Mucosa of descending colon (tissue), 3 donors: ENCODE data around the gene POLK. TPM values are rescaled to one million over a fixed set of nuclear protein-coding genes. Genes with fewer than 3 reads are reported as not detected.

Experiments used
- ATAC-seq: fragments of 200-7000 bp; cut with Tn5 transposase; one replicate; pipeline ENCODE4 v1.9.1; 2020; ENCODE audit warnings: mild to moderate bottlenecking, moderate library complexity
- DNase-seq, 3 donors: peaks; one replicate each; pipeline ENCODE4 v3.0.0-alpha.2; 2020
- H3K36me3 ChIP-seq: fragments of 200-600 bp; one replicate; pipeline ENCODE4 v1.8.0; 2021; ENCODE audit warnings: low read depth, mild to moderate bottlenecking
- H3K4me1 ChIP-seq: fragments of 200-600 bp; one replicate; pipeline ENCODE4 v1.8.0; 2021; ENCODE audit warnings: low read depth, mild to moderate bottlenecking
- H3K4me3 ChIP-seq: fragments of 200-600 bp; one replicate; pipeline ENCODE4 v1.8.0; 2021; ENCODE audit warnings: mild to moderate bottlenecking
- H3K9me3 ChIP-seq: fragments of 200-600 bp; one replicate; pipeline ENCODE4 v1.8.0; 2021; ENCODE audit warnings: mild to moderate bottlenecking
- CTCF ChIP-seq: fragments of 200-600 bp; IDR thresholded peaks from one replicate; pipeline ENCODE4 v1.8.0; 2022; ENCODE audit warnings: antibody characterized with exemption, mild to moderate bottlenecking
- intact Hi-C, 2 donors: fragments of 100-400 bp; cut with DNase I in 1 of 2; cut with micrococcal nuclease in 1 of 2; formaldehyde crosslinking; loops; one replicate each; pipeline versions ENCODE4 v1.11.0 to v1.11.1; 2022; cut with DNase I, micrococcal nuclease
- total RNA-seq, 3 donors: library from RNA; stranded (reverse); fragmentation: NEBNext Ultra II Directional in 2 of 3; extraction: Animal tissue kit (Norgen Biotek cat#: 25700) in 2 of 3; gene quantifications; one replicate each; pipeline versions ENCODE4 v1.2.1 to v1.2.4, GENCODE V29; 2021 to 2023
- donor health status: DM: no; HTN: no; CAD: no; lungs with moderate emphysema.
- donor health status: DM: no; HTN: no; CAD: no.
- donor health status: DM: no; HTN: yes; CAD: no.

Gene POLK
- total RNA-seq, 3 donors from 2014 or later: 15.3 to 32.5 (median 17.6) TPM

DNA sequence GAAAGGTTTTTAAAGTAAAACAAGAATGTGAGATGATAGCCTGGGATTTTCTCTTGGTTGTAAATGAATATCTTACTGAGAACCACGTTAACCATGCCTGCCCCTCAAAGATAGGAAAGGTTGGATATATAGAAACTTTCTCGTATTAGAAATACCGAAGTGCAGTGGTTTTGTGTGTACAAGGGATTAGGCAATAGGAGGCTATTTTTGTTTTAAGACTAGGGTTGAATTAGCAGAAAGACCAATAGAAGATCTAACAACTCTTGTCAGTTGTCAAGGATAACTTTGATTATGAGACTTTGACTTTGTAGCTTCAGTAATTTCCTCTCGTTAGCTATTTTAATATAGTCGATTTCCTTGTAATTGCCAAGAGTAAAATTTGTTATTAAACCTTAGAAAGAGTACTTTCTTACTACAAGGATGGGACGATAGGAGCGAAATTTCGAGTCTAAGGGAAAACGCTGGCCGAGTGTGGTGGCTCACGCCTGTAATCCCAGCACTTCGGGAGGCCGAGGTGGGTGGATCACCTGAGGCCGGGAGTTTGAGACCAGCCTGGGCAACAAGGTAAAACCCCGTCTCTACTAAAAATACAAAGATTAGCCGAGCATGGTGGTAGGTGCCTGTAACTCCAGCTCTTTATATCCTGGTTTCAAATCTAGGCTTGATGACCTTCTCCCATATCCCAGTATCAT, 838 bp downstream of the POLK start:
- TF ChIP-seq CTCF: no peak
- ATAC-seq (no peak), DNase-seq (no peak)
- intact Hi-C loops: no loop called here
- Histone ChIP-seq H3K4me1 (peaks cover 21% of the 10 kb centered on the region), H3K4me3 (peak overlapping the region; percentile 27), H3K9me3 (no peaks in the 10 kb centered on the region), H3K36me3 (no peaks in the 10 kb centered on the region)

DNA sequence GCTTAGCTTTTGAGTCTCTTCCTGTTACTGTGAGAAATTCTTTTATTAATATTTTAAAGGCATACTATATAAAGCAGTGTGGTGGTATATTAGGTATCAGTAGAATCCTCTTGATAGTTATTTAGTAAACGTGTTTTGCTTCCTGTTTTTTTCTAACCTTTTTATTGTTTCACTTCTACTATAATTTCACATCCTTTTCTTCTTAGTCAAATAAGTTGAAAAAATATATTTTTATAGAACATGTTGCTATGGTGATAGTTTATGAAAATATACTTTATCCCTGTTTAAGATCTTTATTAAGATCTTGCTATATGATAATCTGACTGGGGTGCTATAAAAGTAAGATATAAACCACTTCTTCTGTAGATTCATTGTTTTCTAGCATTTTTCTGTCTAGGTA, 2.1 kb downstream of the POLK start:
- Histone ChIP-seq H3K4me3 (no peak overlapping the region), H3K4me1 (peaks cover 21% of the 10 kb centered on the region), H3K36me3 (no peaks in the 10 kb centered on the region), H3K9me3 (no peaks in the 10 kb centered on the region)
- ATAC-seq (no peak), DNase-seq (no peak)
- TF ChIP-seq CTCF: no peak
- intact Hi-C loops: no loop called here

DNA sequence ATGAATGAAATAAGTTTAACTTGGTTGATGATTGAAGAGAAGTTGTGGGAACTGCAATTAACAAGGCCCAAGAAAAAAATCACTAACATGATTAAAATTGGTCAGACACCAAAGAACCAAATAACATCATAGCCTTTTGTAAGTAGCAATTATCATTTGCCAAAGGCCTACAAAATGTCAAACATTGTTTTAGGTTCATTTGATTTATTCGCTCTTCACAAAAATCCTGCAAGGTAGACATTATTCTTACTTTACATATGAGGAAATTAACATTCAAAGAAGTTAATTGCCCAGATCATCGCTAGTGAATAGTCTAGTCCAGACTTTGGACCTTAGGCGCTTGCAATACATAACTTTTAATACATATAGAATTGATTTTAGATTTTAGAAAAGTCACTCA, 2.6 kb downstream of the POLK start:
- ATAC-seq (no peak), DNase-seq (no peak)
- peaks cover 17% of the 10 kb centered on the region for H3K4me1 ChIP-seq
- no peak overlapping the region for H3K4me3 ChIP-seq
- no peaks in the 10 kb centered on the region for H3K9me3 ChIP-seq
- no peaks in the 10 kb centered on the region for H3K36me3 ChIP-seq
- intact Hi-C loops: no loop called here
- no peak for TF ChIP-seq CTCF

GRCh38 chr5:75519761-75520160, 8.1 kb downstream of the POLK start:
- ATAC-seq: no peak
- intact Hi-C loops: no loop called here
- no peak for TF ChIP-seq CTCF
- H3K4me1 ChIP-seq: no peaks in the 10 kb centered on the region
- peaks cover 13% of the 10 kb centered on the region for H3K9me3 ChIP-seq
- no peak for DNase-seq
- H3K36me3 ChIP-seq: no peaks in the 10 kb centered on the region
- no peak overlapping the region for H3K4me3 ChIP-seq

DNA sequence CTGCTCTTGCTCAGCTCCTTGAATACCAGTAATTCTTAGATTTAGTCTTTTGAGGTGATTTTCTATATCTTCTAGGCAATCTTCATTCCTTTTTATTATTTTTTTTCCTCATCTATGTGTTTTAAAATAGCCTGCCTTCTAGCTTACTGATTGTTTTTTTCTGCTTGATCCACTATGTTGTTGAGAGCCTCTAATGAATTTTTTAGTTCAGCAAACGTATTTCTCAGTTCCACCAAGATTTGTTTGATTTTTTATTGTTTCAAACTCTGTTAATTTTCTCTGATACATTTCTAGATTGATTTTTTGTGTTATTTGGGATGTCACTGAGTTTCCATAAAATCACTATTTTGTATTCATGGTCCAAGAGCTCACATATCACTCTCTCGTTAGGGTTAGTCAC, 9.5 kb downstream of the POLK start:
- intact Hi-C loops: no loop called here
- ATAC-seq: no peak
- TF ChIP-seq CTCF: no peak
- Histone ChIP-seq H3K9me3 (peaks cover 13% of the 10 kb centered on the region), H3K36me3 (no peaks in the 10 kb centered on the region), H3K4me1 (no peaks in the 10 kb centered on the region), H3K4me3 (no peak overlapping the region)
- DNase-seq: no peak

GRCh38 chr5:75522025-75522424, 10.3 kb downstream of the POLK start:
- ATAC-seq (no peak), DNase-seq (no peak)
- intact Hi-C loops: no loop called here

More at GRCh38 chr5:75522025-75522424, 10.3 kb downstream of the POLK start:
- no peak for TF ChIP-seq CTCF
- Histone ChIP-seq H3K36me3 (no peaks in the 10 kb centered on the region), H3K4me1 (no peaks in the 10 kb centered on the region), H3K4me3 (no peak overlapping the region), H3K9me3 (peaks cover 13% of the 10 kb centered on the region)
